HepG2 (cell line): ENCODE results near the gene TBC1D1.

Source experiments
- ELF1 ChIP-seq: sonication (generic); formaldehyde crosslinking; IDR thresholded peaks from 2 replicates; pipeline ENCODE4 v1.4.0; 2020; ENCODE audit warnings: missing genetic modification reagents
- EP300 ChIP-seq, 3 experiments: sonication (generic) in 1 of 3; formaldehyde crosslinking in 1 of 3; IDR thresholded peaks; 2 replicates each; pipeline versions ENCODE4 v1.5.1 to v1.6.1; 2011 to 2020; ENCODE audit warnings: low read depth in 2 of 3, low read length in 2 of 3, borderline replicate concordance in 1 of 3, improper control_type of control experiment in 1 of 3, mild to moderate bottlenecking in 1 of 3, missing genetic modification reagents in 1 of 3, moderate library complexity in 1 of 3
- ESRRA ChIP-seq: sonication (generic); formaldehyde crosslinking; IDR thresholded peaks from 2 replicates; pipeline ENCODE4 v1.5.1; 2020; ENCODE audit warnings: mild to moderate bottlenecking, low read depth, missing genetic modification reagents
- FOXP1 ChIP-seq, 2 experiments: fragments of 450-650 bp in 1 of 2; IDR thresholded peaks; 2 replicates each; pipeline ENCODE4 v1.6.1; 2017 to 2018; ENCODE audit warnings: antibody characterized with exemption in 1 of 2
- POLR2A ChIP-seq, 2 experiments: IDR thresholded peaks; 2 replicates each; pipeline ENCODE4 v1.6.1; 2011; ENCODE audit warnings: low read depth in 2 of 2, low read length in 2 of 2, mild to moderate bottlenecking in 1 of 2, moderate library complexity in 1 of 2; ENCODE audit not compliant: insufficient read depth in 1 of 2
- SNAPC2 ChIP-seq: sonication (generic); formaldehyde crosslinking; IDR thresholded peaks from 2 replicates; pipeline ENCODE4 v1.8.1; 2022; ENCODE audit warnings: mild to moderate bottlenecking, missing genetic modification reagents
- ZKSCAN1 ChIP-seq: fragments of 150-350 bp; IDR thresholded peaks from 2 replicates; pipeline ENCODE4 v1.6.1; 2014; ENCODE audit warnings: low read length
- ZNF124 ChIP-seq: sonication (generic); formaldehyde crosslinking; IDR thresholded peaks from 2 replicates; pipeline ENCODE4 v1.4.0; 2020; ENCODE audit warnings: missing genetic modification reagents
- TF ChIP-seq, protein P1 (sequence below): sonication (generic); formaldehyde crosslinking; IDR thresholded peaks from 2 replicates; pipeline ENCODE4 v1.5.0; 2020; ENCODE audit warnings: mild to moderate bottlenecking, missing genetic modification reagents, moderate library complexity

DNA sequence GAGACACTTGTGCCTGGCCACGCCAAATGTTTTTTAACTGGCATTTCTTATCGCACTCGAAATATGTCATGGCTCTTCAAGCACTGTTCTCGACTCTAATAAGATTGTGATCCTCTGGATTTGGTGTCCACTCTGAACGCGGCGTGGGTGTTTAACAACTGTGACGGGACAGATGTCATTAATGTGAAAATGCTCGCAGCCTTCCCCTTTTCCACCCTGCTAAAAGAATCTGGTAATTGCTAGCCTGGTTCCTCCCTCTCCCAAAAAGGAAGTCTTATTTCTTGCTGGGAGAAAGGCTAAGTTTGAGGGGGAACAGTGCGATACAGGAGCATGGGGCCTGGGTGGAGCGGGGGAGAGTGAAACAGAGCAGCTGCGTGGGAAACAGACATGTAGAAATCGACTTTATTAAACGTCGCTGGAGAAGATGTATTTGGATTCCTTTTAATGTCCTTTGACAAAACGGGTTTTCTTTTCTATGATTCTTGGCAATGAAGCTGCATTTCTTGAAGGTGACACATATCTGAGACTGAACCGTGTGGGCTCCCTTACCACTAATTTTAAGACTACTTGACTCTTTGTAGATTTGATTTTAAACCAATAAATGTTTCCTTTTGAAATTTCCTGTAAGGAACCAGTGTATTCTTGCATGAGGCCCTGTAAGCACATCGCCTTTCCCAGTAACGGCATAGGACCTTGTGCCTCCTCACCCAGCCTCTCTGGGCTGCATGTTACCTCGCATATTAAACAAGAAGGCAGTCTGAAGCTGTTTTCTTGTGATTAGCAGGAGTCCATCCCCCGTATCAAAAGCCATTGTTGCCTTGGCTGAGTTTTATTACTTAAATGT is 17.8 kb downstream of the TBC1D1 start:
- TF ChIP-seq ELF1 (CRISPR knock-in tag) (no peak), EP300 (IDR thresholded peaks at IDR 0.05; ENCODE audit: low read depth in 2 of 2, low read length in 2 of 2) (no peak), EP300 (CRISPR knock-in tag; IDR thresholded peaks at IDR 0.05; ENCODE audit: borderline replicate concordance) (no peak), ESRRA (CRISPR knock-in tag) (no peak), ZNF124 (CRISPR knock-in tag) (no peak), SNAPC2 (CRISPR knock-in tag) (no peak), ZKSCAN1 (no peak), FOXP1 (IDR thresholded peaks at IDR 0.05) (no peak), FOXP1 (CRISPR knock-in tag; IDR thresholded peaks at IDR 0.05) (no peak), POLR2A (IDR thresholded peaks at IDR 0.05; ENCODE audit: insufficient read depth in 1 of 2, low read depth in 2 of 2, low read length in 2 of 2) (no peak)
- TF ChIP-seq, protein P1, sequence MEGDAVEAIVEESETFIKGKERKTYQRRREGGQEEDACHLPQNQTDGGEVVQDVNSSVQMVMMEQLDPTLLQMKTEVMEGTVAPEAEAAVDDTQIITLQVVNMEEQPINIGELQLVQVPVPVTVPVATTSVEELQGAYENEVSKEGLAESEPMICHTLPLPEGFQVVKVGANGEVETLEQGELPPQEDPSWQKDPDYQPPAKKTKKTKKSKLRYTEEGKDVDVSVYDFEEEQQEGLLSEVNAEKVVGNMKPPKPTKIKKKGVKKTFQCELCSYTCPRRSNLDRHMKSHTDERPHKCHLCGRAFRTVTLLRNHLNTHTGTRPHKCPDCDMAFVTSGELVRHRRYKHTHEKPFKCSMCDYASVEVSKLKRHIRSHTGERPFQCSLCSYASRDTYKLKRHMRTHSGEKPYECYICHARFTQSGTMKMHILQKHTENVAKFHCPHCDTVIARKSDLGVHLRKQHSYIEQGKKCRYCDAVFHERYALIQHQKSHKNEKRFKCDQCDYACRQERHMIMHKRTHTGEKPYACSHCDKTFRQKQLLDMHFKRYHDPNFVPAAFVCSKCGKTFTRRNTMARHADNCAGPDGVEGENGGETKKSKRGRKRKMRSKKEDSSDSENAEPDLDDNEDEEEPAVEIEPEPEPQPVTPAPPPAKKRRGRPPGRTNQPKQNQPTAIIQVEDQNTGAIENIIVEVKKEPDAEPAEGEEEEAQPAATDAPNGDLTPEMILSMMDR (CRISPR knock-in tag) = no peak
